Thoracic aorta (tissue), 2 donors: ENCODE measurements around the gene NAIF1. TPM values are rescaled to one million over a fixed set of nuclear protein-coding genes. Genes with fewer than 3 reads are reported as not detected.

Source experiments
- ATAC-seq: fragments of 150-250 bp; one replicate; pipeline ENCODE4 v1.8.0; 2017; ENCODE audit warnings: low read depth; ENCODE audit not compliant: insufficient number of reproducible peaks, low FRiP score
- DNase-seq: peaks from one replicate; pipeline ENCODE4 v3.0.0-alpha.2; 2020; ENCODE audit warnings: low spot score
- H3K27ac ChIP-seq, 2 donors: fragments of 200-600 bp; sonication (generic); 1 replicate in 1 of 2; 2 replicates in 1 of 2; pipeline ENCODE4 v1.5.1; 2016; ENCODE audit warnings: mild to moderate bottlenecking in 2 of 2, moderate library complexity in 2 of 2
- H3K27me3 ChIP-seq: fragments of 200-600 bp; sonication (generic); replicated peaks from 2 replicates; pipeline ENCODE4 v1.6.0; 2016; ENCODE audit warnings: mild to moderate bottlenecking; ENCODE audit not compliant: insufficient read depth
- H3K36me3 ChIP-seq: fragments of 200-600 bp; sonication (generic); one replicate; pipeline ENCODE4 v1.5.1; 2016
- H3K4me1 ChIP-seq, 2 donors: fragments of 200-600 bp; sonication (generic); 1 replicate in 1 of 2; 2 replicates in 1 of 2; pipeline versions ENCODE4 v1.5.1 to v1.6.0; 2016; ENCODE audit warnings: low read depth in 2 of 2, mild to moderate bottlenecking in 1 of 2; ENCODE audit not compliant: control insufficient read depth in 1 of 2
- H3K4me3 ChIP-seq: fragments of 200-600 bp; sonication (generic); 2 replicates; pipeline ENCODE4 v1.5.1; 2016; ENCODE audit warnings: mild to moderate bottlenecking
- H3K9me3 ChIP-seq: fragments of 200-600 bp; sonication (generic); 2 replicates; pipeline ENCODE4 v1.5.1; 2016
- total RNA-seq, 2 donors: library from RNA; depleted of rRNA; stranded (reverse); fragments of >200 nt; gene quantifications; one replicate each; pipeline versions ENCODE4 v1.1.0 to v1.2.3, GENCODE V29; 2016
- TF ChIP-seq, protein P1 (sequence below): fragments of 200-600 bp; sonication (generic); IDR thresholded peaks from one replicate; pipeline ENCODE4 v1.5.1; 2019; ENCODE audit warnings: antibody characterized with exemption

NAIF1 gene
- total RNA-seq, 2 donors from 2014 or later = 11.8 to 21.0 TPM

DNA sequence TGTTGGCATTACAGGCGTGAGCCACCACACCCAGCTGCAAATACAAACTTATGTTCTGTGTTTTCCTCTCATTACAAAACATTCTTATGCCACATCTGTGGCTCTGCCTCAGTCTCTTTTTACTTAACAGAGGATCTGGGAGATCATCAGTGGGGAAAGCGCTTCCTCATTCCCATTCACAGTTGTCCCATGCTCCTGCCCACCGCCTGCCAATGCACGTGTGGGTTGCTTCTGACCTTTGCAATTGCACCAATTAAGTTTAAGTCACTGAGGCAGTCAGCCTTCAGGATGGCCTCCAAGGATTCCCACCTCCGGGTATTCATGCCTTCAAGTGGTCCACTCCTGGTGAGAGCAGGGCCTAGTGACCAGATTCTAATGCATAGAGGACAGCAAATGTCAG lies 51.4 kb downstream of the NAIF1 start:
- ATAC-seq = no peak
- Histone ChIP-seq H3K4me3 (no peak overlapping the region), H3K4me1 (no peaks in the 10 kb centered on the region), H3K27ac (no peak overlapping the region), H3K27me3 (no peaks in the 10 kb centered on the region), H3K9me3 (no peaks in the 10 kb centered on the region), H3K36me3 (no peaks in the 10 kb centered on the region)
- TF ChIP-seq, protein P1, sequence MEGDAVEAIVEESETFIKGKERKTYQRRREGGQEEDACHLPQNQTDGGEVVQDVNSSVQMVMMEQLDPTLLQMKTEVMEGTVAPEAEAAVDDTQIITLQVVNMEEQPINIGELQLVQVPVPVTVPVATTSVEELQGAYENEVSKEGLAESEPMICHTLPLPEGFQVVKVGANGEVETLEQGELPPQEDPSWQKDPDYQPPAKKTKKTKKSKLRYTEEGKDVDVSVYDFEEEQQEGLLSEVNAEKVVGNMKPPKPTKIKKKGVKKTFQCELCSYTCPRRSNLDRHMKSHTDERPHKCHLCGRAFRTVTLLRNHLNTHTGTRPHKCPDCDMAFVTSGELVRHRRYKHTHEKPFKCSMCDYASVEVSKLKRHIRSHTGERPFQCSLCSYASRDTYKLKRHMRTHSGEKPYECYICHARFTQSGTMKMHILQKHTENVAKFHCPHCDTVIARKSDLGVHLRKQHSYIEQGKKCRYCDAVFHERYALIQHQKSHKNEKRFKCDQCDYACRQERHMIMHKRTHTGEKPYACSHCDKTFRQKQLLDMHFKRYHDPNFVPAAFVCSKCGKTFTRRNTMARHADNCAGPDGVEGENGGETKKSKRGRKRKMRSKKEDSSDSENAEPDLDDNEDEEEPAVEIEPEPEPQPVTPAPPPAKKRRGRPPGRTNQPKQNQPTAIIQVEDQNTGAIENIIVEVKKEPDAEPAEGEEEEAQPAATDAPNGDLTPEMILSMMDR = no peak
- DNase-seq = no peak

Other genes starting within 250 kb of the NAIF1 start
- 100 to 1,000 TPM; 239 to 268 TPM for gene ENG, start 212.7 kb downstream of the NAIF1 start, total RNA-seq
- 10 to 100 TPM; 35.1 to 77.7 TPM for gene AK1, start 189.6 kb downstream of the NAIF1 start, total RNA-seq
- 100 to 1,000 TPM; 140 to 221 TPM for gene ST6GALNAC6, start 167.7 kb downstream of the NAIF1 start, total RNA-seq
- gene ST6GALNAC4, start 150.3 kb downstream of the NAIF1 start, total RNA-seq = 10 to 100 TPM; 45.0 to 61.2 TPM
- 1 to 10 TPM; 6.0 to 8.8 TPM for gene PIP5KL1, start 136.5 kb downstream of the NAIF1 start, total RNA-seq
- gene DPM2, start 129.5 kb downstream of the NAIF1 start, total RNA-seq = 10 to 100 TPM; 18.8 to 26.0 TPM
- 10 to 100 TPM; 20.4 to 26.5 TPM for gene EEIG1, start 86.3 kb downstream of the NAIF1 start, total RNA-seq
- gene SLC25A25, start 912 bp upstream of the NAIF1 start, total RNA-seq = 10 to 100 TPM; 30.1 to 33.9 TPM
- 10 to 100 TPM; 57.9 to 66.0 TPM for gene PTGES2, start 60.4 kb upstream of the NAIF1 start, total RNA-seq
- gene LCN2, start 82.1 kb upstream of the NAIF1 start, total RNA-seq = not detected
- 100 to 1,000 TPM; 208 to 329 TPM for gene BBLN, start 92.9 kb upstream of the NAIF1 start, total RNA-seq
- 10 to 100 TPM; 68.0 to 86.0 TPM for gene CIZ1, start 124.3 kb upstream of the NAIF1 start, total RNA-seq
- 1 to 10 TPM; 7.2 to 9.7 TPM for gene DNM1, start 136.1 kb upstream of the NAIF1 start, total RNA-seq
- gene GOLGA2, start 208.7 kb upstream of the NAIF1 start, total RNA-seq = 100 to 1,000 TPM; 115 to 141 TPM
- gene SWI5, start 209.0 kb upstream of the NAIF1 start, total RNA-seq = 10 to 100 TPM; 12.0 to 26.8 TPM